GM23338 (cell line): ENCODE data around the gene ARMC9. TPM values are rescaled to one million over a fixed set of nuclear protein-coding genes. Genes with fewer than 3 reads are reported as not detected.

Experiments
- ATAC-seq: fragments of 200-7000 bp; cut with Tn5 transposase; 3 replicates; pipeline ENCODE4 v1.9.1; 2020
- DNase-seq: peaks from one replicate; pipeline ENCODE4 v3.0.0-alpha.2; 2015; ENCODE audit warnings: low spot score
- H2AFZ ChIP-seq: fragments of 200-600 bp; sonication (generic); 2 replicates; pipeline ENCODE4 v1.8.0; 2016; ENCODE audit warnings: antibody characterized with exemption, mild to moderate bottlenecking, moderate library complexity
- H3F3A ChIP-seq: fragments of 200-600 bp; sonication (generic); replicated peaks from 2 replicates; pipeline ENCODE4 v1.8.0; 2017; ENCODE audit warnings: antibody characterized with exemption, mixed run types, low read depth
- H3K27ac ChIP-seq: fragments of 200-600 bp; sonication (generic); 2 replicates; pipeline ENCODE4 v1.6.1; 2016; ENCODE audit warnings: low read depth
- H3K27me3 ChIP-seq: fragments of 200-600 bp; sonication (generic); 2 replicates; pipeline ENCODE4 v1.8.0; 2016; ENCODE audit warnings: mild to moderate bottlenecking, mixed run types, moderate library complexity; ENCODE audit not compliant: insufficient read depth
- H3K36me3 ChIP-seq: fragments of 200-600 bp; sonication (generic); 2 replicates; pipeline ENCODE4 v1.8.0; 2016; ENCODE audit warnings: mild to moderate bottlenecking; ENCODE audit not compliant: insufficient read depth
- H3K4me1 ChIP-seq: fragments of 200-600 bp; sonication (generic); 2 replicates; pipeline ENCODE4 v1.8.0; 2016; ENCODE audit warnings: mild to moderate bottlenecking, moderate library complexity; ENCODE audit not compliant: insufficient read depth
- H3K4me2 ChIP-seq: fragments of 200-600 bp; sonication (generic); 2 replicates; pipeline ENCODE4 v1.7.1; 2017; ENCODE audit warnings: mixed run types
- H3K4me3 ChIP-seq: fragments of 200-600 bp; sonication (generic); 2 replicates; pipeline ENCODE4 v1.6.1; 2016; ENCODE audit warnings: mixed run types
- H3K79me2 ChIP-seq: fragments of 200-600 bp; sonication (generic); replicated peaks from 2 replicates; pipeline ENCODE4 v1.8.0; 2017; ENCODE audit warnings: mild to moderate bottlenecking; ENCODE audit not compliant: insufficient read depth
- H3K9me2 ChIP-seq: fragments of 200-600 bp; sonication (generic); 2 replicates; pipeline ENCODE4 v1.8.0; 2017; ENCODE audit not compliant: insufficient read depth
- H4K20me1 ChIP-seq: fragments of 200-600 bp; sonication (generic); replicated peaks from 2 replicates; pipeline ENCODE4 v1.8.0; 2017; ENCODE audit warnings: mild to moderate bottlenecking; ENCODE audit not compliant: insufficient read depth
- H3K27ac Mint-ChIP-seq: 2 replicates; pipeline ENCODE4 v1.8.0; 2020; ENCODE audit warnings: inconsistent platforms, mild to moderate bottlenecking, moderate library complexity, mixed read lengths
- H3K27me3 Mint-ChIP-seq: 3 replicates; pipeline ENCODE4 v1.8.0; 2022; ENCODE audit warnings: low read depth, mild to moderate bottlenecking, moderate library complexity, mixed read lengths, inconsistent platforms; ENCODE audit not compliant: insufficient read depth, poor library complexity
- H3K36me3 Mint-ChIP-seq: 3 replicates; pipeline ENCODE4 v1.8.0; 2021; ENCODE audit warnings: low read depth, mild to moderate bottlenecking, inconsistent platforms, moderate library complexity, mixed read lengths
- H3K4me1 Mint-ChIP-seq: 3 replicates; pipeline ENCODE4 v1.8.0; 2020; ENCODE audit warnings: mild to moderate bottlenecking, inconsistent platforms, mixed read lengths
- H3K4me3 Mint-ChIP-seq: 3 replicates; pipeline ENCODE4 v1.8.0; 2021; ENCODE audit warnings: moderate library complexity, mild to moderate bottlenecking, inconsistent platforms, mixed read lengths
- H3K9me3 Mint-ChIP-seq: 3 replicates; pipeline ENCODE4 v1.8.0; 2020; ENCODE audit warnings: moderate library complexity, mild to moderate bottlenecking, inconsistent platforms, mixed read lengths
- EZH2phosphoT487 ChIP-seq: fragments of 200-600 bp; sonication (generic); IDR thresholded peaks from one replicate; pipeline ENCODE4 v1.8.1; 2018; ENCODE audit warnings: antibody characterized with exemption; ENCODE audit not compliant: unreplicated experiment
- STAT1 ChIP-seq: IDR thresholded peaks from one replicate; pipeline ENCODE4 v1.6.1; 2016; ENCODE audit warnings: antibody characterized with exemption; ENCODE audit not compliant: unreplicated experiment
- polyA plus RNA-seq: library from polyadenylated mRNA; unstranded; fragments of >200 nt; fragmentation: Nextera tagmentation; extraction: Ambion mirVana; gene quantifications from 2 replicates; pipeline ENCODE4 v1.2.1, GENCODE V29; 2016
- total RNA-seq: library from RNA; depleted of rRNA; stranded (reverse); fragments of >200 nt; shearing (Covaris generic); gene quantifications from 2 replicates; pipeline ENCODE4 v1.2.3, GENCODE V29; 2014
- TF ChIP-seq, protein P1 (sequence below): fragments of 250-450 bp; sonication (Bioruptor Pico); IDR thresholded peaks from 2 replicates; pipeline ENCODE4 v1.5.0; 2020; ENCODE audit warnings: mild to moderate bottlenecking, moderate library complexity
- TF ChIP-seq, protein P2 (sequence below), 2 experiments: fragments of 200-600 bp in 1 of 2; sonication (generic) in 1 of 2; conservative IDR thresholded peaks; 2 replicates each; pipeline versions ENCODE4 v1.5.1 to v1.6.1; 2016 to 2017; ENCODE audit warnings: antibody characterized with exemption in 2 of 2, low read depth in 2 of 2, mild to moderate bottlenecking in 2 of 2, moderate library complexity in 1 of 2

ARMC9 gene
- total and polyA plus RNA-seq, 2 experiments from 2014 or later, result 29.2 to 56.0 TPM

DNA sequence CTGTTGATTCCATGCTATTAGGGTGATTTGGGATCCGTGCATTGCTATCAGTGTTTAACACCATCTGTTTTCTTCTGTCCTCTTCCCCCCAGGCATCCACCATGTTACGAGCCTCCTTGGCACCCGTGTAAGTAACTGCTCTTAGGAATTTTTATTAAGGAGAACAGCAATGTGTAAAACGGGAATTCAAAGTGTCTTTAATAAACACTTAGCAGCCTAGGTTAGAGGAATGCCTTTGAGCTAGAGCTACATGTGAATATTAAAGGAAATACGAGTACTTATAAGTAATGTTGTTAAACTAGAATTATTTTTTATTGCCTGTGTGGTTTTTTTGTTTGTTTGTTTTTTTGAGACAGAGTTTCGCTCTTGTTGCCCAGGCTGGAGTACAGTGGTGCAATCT, 58.1 kb downstream of the ARMC9 start (continued):
- TF ChIP-seq, protein P1, sequence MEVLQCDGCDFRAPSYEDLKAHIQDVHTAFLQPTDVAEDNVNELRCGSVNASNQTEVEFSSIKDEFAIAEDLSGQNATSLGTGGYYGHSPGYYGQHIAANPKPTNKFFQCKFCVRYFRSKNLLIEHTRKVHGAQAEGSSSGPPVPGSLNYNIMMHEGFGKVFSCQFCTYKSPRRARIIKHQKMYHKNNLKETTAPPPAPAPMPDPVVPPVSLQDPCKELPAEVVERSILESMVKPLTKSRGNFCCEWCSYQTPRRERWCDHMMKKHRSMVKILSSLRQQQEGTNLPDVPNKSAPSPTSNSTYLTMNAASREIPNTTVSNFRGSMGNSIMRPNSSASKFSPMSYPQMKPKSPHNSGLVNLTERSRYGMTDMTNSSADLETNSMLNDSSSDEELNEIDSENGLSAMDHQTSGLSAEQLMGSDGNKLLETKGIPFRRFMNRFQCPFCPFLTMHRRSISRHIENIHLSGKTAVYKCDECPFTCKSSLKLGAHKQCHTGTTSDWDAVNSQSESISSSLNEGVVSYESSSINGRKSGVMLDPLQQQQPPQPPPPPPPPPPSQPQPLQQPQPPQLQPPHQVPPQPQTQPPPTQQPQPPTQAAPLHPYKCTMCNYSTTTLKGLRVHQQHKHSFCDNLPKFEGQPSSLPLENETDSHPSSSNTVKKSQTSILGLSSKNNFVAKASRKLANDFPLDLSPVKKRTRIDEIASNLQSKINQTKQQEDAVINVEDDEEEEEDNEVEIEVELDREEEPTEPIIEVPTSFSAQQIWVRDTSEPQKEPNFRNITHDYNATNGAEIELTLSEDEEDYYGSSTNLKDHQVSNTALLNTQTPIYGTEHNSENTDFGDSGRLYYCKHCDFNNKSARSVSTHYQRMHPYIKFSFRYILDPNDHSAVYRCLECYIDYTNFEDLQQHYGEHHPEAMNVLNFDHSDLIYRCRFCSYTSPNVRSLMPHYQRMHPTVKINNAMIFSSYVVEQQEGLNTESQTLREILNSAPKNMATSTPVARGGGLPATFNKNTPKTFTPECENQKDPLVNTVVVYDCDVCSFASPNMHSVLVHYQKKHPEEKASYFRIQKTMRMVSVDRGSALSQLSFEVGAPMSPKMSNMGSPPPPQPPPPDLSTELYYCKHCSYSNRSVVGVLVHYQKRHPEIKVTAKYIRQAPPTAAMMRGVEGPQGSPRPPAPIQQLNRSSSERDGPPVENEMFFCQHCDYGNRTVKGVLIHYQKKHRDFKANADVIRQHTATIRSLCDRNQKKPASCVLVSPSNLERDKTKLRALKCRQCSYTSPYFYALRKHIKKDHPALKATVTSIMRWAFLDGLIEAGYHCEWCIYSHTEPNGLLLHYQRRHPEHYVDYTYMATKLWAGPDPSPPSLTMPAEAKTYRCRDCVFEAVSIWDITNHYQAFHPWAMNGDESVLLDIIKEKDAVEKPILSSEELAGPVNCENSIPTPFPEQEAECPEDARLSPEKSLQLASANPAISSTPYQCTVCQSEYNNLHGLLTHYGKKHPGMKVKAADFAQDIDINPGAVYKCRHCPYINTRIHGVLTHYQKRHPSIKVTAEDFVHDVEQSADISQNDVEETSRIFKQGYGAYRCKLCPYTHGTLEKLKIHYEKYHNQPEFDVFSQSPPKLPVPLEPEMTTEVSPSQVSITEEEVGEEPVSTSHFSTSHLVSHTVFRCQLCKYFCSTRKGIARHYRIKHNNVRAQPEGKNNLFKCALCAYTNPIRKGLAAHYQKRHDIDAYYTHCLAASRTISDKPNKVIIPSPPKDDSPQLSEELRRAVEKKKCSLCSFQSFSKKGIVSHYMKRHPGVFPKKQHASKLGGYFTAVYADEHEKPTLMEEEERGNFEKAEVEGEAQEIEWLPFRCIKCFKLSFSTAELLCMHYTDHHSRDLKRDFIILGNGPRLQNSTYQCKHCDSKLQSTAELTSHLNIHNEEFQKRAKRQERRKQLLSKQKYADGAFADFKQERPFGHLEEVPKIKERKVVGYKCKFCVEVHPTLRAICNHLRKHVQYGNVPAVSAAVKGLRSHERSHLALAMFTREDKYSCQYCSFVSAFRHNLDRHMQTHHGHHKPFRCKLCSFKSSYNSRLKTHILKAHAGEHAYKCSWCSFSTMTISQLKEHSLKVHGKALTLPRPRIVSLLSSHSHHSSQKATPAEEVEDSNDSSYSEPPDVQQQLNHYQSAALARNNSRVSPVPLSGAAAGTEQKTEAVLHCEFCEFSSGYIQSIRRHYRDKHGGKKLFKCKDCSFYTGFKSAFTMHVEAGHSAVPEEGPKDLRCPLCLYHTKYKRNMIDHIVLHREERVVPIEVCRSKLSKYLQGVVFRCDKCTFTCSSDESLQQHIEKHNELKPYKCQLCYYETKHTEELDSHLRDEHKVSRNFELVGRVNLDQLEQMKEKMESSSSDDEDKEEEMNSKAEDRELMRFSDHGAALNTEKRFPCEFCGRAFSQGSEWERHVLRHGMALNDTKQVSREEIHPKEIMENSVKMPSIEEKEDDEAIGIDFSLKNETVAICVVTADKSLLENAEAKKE (CRISPR knock-in tag), result no peak
- TF ChIP-seq STAT1, result no peak

DNA sequence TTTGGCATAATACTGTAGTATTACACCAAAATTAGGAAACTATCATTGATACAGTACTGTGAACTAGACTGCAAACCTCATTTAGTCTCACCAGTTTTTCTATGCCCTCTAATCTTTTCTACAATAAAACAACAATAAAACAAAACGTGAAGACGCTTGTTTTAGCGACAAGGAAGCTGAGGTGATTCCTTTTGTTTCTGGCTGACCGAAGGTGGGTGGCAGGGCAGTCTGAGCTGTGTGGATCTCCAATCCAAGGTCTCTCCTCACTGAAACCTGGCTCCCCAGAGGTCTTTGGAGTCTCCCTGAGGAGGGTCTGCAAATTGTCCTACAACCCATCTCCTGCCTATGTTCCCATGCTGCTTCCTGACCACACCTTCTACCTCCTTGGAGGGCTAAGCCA, 59.3 kb downstream of the ARMC9 start:
- H3K4me1 ChIP-seq, result no peaks in the 10 kb centered on the region
- no peaks in the 10 kb centered on the region for H3K79me2 ChIP-seq
- H3F3A ChIP-seq, result no peaks in the 10 kb centered on the region; the same call in 1 of the 2 replicates
- Mint-ChIP-seq H3K27me3 (no peaks in the 10 kb centered on the region), H3K36me3 (peaks cover 20% of the 10 kb centered on the region), H3K4me3 (no peak overlapping the region), H3K4me1 (peaks cover 6% of the 10 kb centered on the region), H3K27ac (no peak overlapping the region), H3K9me3 (no peaks in the 10 kb centered on the region)
- DNase-seq, result no peak
- H3K4me2 ChIP-seq, result no peak overlapping the region
- H3K27ac ChIP-seq, result no peak overlapping the region
- no peaks in the 10 kb centered on the region for H3K9me2 ChIP-seq
- no peaks in the 10 kb centered on the region for H3K27me3 ChIP-seq
- H4K20me1 ChIP-seq, result no peaks in the 10 kb centered on the region; the same call in 1 of the 2 replicates
- H2AFZ ChIP-seq, result no peak overlapping the region
- no peak for ATAC-seq
- TF ChIP-seq, protein P2, sequence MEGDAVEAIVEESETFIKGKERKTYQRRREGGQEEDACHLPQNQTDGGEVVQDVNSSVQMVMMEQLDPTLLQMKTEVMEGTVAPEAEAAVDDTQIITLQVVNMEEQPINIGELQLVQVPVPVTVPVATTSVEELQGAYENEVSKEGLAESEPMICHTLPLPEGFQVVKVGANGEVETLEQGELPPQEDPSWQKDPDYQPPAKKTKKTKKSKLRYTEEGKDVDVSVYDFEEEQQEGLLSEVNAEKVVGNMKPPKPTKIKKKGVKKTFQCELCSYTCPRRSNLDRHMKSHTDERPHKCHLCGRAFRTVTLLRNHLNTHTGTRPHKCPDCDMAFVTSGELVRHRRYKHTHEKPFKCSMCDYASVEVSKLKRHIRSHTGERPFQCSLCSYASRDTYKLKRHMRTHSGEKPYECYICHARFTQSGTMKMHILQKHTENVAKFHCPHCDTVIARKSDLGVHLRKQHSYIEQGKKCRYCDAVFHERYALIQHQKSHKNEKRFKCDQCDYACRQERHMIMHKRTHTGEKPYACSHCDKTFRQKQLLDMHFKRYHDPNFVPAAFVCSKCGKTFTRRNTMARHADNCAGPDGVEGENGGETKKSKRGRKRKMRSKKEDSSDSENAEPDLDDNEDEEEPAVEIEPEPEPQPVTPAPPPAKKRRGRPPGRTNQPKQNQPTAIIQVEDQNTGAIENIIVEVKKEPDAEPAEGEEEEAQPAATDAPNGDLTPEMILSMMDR (conservative IDR thresholded peaks at IDR 0.05; ENCODE audit: low read depth in 2 of 2), result no peak
- TF ChIP-seq, protein P1 (CRISPR knock-in tag), result no peak
- TF ChIP-seq EZH2phosphoT487 (no peak), STAT1 (no peak)
- no peak overlapping the region for H3K4me3 ChIP-seq
- H3K36me3 ChIP-seq, result no peaks in the 10 kb centered on the region
